Smooth muscle cell of the brain vasculature (primary cell): ENCODE results near the gene ZNF169.
"Not testable (repeated sequence)": the region's sequence is repeated elsewhere in the genome, so short reads cannot be mapped to it uniquely, and the experiment has no call there.

Source experiments
- DNase-seq: peaks from one replicate; pipeline ENCODE4 v3.0.0-alpha.2; 2012; ENCODE audit warnings: low read depth, low spot score

ZNF169 gene

GRCh38 chr9:94259077-94259862 is at the start of gene ZNF169:
Gene ZNF169, plus strand, starts transcription at chr9:94259298. Its CDS starts 19,515 bp downstream, at chr9:94278813.
- peak; percentile 39 for DNase-seq

GRCh38 chr9:94210616-94211603 is 48.2 kb upstream of the ZNF169 start:
- DNase-seq, result no peak

GRCh38 chr9:94212091-94212490 is 47.0 kb upstream of the ZNF169 start:
- no peak for DNase-seq

- no peak for DNase-seq
Measured at GRCh38 chr9:94212531-94212930, 46.6 kb upstream of the ZNF169 start.

- peak; percentile 40 for DNase-seq
Measured at GRCh38 chr9:94213511-94214124, 45.5 kb upstream of the ZNF169 start.

GRCh38 chr9:94222870-94223269 is 36.2 kb upstream of the ZNF169 start:
- DNase-seq, result no peak

- DNase-seq, result not testable (repeated sequence)
Measured at GRCh38 chr9:94225413-94225812, 33.7 kb upstream of the ZNF169 start.

GRCh38 chr9:94228616-94229015 is 30.5 kb upstream of the ZNF169 start:
- no peak for DNase-seq

GRCh38 chr9:94232428-94232827 is 26.7 kb upstream of the ZNF169 start:
- no peak for DNase-seq

GRCh38 chr9:94241098-94241497 is 18.0 kb upstream of the ZNF169 start:
- DNase-seq, result not testable (repeated sequence)

GRCh38 chr9:94245651-94246050 is 13.4 kb upstream of the ZNF169 start:
- DNase-seq, result no peak

- no peak for DNase-seq
Measured at GRCh38 chr9:94250456-94250855, 8.6 kb upstream of the ZNF169 start.

GRCh38 chr9:94256007-94256406 is 3.1 kb upstream of the ZNF169 start:
- no peak for DNase-seq

GRCh38 chr9:94265626-94266402 is 6.7 kb downstream of the ZNF169 start:
- DNase-seq, result not testable (repeated sequence)

GRCh38 chr9:94269264-94269663 is 10.2 kb downstream of the ZNF169 start:
- DNase-seq, result no peak

- no peak for DNase-seq
Measured at GRCh38 chr9:94270009-94270408, 10.9 kb downstream of the ZNF169 start.

GRCh38 chr9:94277029-94277428 is 17.9 kb downstream of the ZNF169 start:
- DNase-seq, result not testable (repeated sequence)

GRCh38 chr9:94277885-94278536 is 18.9 kb downstream of the ZNF169 start:
- DNase-seq, result no peak

- no peak for DNase-seq
Measured at GRCh38 chr9:94280409-94280989, 21.4 kb downstream of the ZNF169 start.

GRCh38 chr9:94281101-94281500 is 22.0 kb downstream of the ZNF169 start:
- DNase-seq, result no peak
